HG02678 (cell line): Measurements from ENCODE around the gene CHRDL2.

Experiments
- ATAC-seq: cut with Tn5 transposase; IDR thresholded peaks from one replicate; pipeline ENCODE4 v1.9.1; 2021; ENCODE audit warnings: mild to moderate bottlenecking, moderate library complexity; ENCODE audit not compliant: unreplicated experiment

CHRDL2 gene

GRCh38 chr11:74689666-74690065 lies 41.6 kb downstream of the CHRDL2 start:
- ATAC-seq = no peak

- ATAC-seq = no peak
These were observed 43.8 kb downstream of the CHRDL2 start for GRCh38 chr11:74687237-74688023.

- ATAC-seq = no peak
These were observed 44.4 kb downstream of the CHRDL2 start for GRCh38 chr11:74686792-74687191.

- ATAC-seq = no peak
These were observed 45.3 kb downstream of the CHRDL2 start for GRCh38 chr11:74685905-74686304.

- no peak for ATAC-seq
These were observed 45.9 kb downstream of the CHRDL2 start for GRCh38 chr11:74685338-74685737.

GRCh38 chr11:74684661-74685060 lies 46.6 kb downstream of the CHRDL2 start:
- ATAC-seq = no peak

- no peak for ATAC-seq
These were observed 47.2 kb downstream of the CHRDL2 start for GRCh38 chr11:74683941-74684481.

DNA sequence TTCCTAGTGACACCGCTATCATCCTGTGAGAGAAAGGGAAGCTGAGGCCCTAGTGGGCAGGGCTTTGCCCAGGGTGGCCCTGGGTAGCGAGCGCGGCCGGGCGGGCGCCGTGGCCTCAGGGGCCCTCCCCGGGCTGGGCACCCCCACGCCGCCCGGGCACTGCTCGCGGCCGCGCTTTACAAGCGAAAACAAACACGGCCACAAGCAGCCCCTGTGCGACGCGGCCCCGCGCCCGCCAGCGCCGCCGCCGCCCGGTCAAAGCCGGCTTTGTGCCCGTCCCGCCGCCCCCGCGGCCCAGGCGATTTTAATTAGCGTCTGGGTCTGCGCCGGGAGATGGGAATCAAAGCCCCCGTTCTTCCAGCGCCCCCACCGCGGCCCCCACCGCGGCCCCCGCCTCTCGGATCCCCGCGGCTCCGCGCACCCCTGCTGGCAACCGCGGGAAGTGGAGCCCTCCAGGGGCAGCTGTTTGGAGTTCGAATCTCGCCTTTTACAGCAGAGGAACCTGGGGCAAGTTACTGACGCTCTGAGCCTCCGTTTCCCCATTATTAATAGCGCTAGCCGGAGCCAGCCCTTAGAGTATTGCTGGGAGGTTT lies 47.9 kb downstream of the CHRDL2 start:
- no peak for ATAC-seq

DNA sequence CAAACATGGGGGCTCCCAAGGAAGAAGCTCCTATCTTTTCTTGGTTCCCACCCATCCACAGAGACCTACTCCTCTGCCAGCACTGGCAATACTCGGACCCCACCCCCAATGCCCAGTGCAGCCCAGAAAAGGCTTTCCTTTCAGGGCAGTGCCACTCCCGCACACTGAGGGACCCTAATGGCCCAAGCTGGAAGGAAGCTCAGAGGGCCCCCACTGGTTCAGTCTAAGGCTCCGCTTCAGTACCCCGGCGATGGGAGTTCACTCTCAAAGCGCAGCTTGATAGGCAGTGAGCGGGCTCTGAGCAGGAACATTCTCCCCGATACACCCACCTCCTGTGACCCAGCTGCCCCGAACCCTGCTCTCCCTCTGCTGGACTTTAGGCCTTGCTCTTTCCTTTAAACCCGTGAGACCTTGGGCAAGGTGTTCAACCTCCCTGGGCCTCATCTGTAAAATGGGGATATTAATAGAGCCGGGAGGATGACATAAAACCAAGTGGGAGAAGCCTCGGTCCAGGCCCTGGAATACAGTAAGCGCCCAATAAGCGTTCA lies 48.4 kb downstream of the CHRDL2 start:
- no peak for ATAC-seq

- ATAC-seq = no peak
These were observed 49.3 kb downstream of the CHRDL2 start for GRCh38 chr11:74681686-74682651.

GRCh38 chr11:74680703-74681531 lies 50.3 kb downstream of the CHRDL2 start:
- ATAC-seq = no peak

DNA sequence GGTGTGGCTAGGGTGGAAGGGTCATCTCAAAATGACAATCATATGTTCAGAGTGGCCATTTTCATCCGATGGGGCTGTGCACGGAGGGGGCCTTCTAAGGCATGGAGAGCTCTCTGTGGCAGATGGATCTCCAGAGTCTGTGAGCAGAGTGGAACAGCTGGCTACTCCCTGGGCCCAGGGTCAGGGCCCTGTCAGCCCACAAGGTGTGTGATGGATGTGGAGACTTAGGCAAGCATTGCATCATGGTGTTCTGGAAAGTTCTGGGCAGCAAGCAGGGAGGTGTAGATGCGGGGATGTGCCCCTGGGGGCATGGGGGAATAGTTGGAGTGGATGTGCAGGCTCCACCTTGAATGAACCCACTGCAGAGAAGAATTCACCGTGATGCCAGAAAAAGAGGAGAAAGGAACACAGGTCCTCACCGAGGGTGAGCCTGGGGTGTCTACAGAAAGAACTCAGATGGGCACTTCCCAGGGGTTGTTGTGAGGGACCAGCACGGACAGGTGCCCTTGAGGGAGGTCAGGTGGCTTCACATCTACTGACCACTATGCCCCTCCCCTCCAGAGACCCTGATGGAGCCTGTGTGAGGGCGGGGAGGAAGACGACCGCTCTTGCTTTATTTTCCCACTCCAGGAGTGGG lies 51.1 kb downstream of the CHRDL2 start:
- no peak for ATAC-seq

GRCh38 chr11:74679513-74679865 lies 51.7 kb downstream of the CHRDL2 start:
- no peak for ATAC-seq

DNA sequence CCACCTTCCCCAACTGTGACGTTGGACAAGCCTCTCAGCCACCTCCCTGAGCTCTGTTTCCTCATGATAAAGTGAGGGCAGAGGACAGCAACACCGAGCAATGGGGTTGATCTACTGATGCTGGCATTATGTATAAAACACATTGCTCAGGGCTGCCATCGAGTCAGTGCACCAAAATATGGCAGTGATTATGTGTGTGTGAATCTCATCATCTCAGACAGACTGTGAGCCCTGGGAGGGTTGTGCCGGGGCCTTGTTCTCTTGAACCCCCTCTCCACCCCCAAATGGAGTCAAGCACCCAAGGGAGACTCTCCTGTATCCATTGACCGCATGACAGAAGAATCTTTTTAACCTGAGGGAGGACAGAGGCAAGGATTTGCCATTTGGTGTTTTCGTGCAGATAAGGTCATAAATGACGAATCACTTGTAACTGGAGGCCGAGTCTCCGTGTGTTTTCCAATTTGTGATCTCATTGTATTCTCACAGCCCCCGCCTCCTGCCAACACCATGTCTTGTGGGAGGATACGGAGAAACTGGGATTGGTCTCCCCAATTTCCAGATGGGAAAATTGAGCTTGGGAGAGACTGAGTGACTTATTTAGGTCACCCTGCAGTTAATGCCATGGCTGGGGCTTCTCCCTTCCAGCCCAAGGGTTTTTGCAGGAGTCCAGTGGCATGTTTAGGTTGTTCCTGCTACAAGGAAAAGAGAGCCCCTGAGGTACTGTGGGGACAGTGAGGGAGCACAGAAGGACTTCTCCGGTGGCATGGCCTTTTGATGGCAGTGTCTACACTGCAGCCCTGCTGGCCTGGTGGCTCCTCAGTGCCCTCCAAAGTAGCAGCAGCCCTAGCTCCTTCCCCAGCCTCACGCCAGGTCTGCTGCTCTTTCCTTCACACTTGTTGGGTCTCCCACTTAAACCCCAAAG lies 52.4 kb downstream of the CHRDL2 start:
- no peak for ATAC-seq

GRCh38 chr11:74678041-74678440 lies 53.2 kb downstream of the CHRDL2 start:
- no peak for ATAC-seq

- no peak for ATAC-seq
These were observed 54.1 kb downstream of the CHRDL2 start for GRCh38 chr11:74677131-74677530.

DNA sequence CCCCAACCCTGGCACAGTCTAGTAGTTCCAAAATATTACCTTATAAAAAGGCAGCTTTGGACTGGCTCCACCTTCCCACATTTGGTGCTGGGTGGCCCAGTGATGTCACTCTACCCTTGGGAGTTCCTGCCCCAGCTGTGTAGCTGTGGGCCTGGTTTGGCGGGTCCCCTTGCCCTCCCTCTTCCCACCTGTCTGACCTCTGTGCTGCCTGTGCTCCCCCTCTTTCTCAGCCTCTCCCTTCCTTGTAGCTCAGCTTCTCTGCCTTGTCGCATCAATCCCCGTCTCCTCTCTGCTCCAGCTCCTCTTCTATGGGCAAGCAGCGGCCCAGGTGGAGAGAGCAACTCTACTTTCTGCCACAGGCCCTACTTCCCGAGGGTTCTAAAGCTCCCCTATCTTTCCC lies 54.6 kb downstream of the CHRDL2 start:
- ATAC-seq = no peak

DNA sequence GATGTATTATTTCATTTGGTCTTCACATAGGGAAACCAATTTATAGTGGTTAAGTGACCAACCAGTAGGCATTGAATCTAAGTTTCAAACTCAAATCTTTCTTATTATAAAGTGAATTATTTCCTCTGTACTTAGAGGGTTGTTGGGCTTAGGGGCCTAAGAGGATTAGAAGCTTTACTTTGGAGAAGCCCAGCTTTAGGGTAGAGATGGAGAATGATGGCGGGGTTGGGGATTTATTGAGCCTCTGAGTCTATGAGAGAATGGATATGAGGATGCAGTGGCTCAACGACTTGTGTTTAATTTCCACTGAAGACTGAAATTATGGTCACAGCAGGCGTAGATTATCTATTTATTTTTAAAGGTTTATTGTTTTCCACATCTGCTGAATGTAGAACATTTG lies 55.5 kb downstream of the CHRDL2 start:
- ATAC-seq = no peak
